Endothelial cell of umbilical vein (primary cell): ENCODE measurements around the gene BLOC1S4. TPM values are rescaled to one million over a fixed set of nuclear protein-coding genes. Genes with fewer than 3 reads are reported as not detected.

ENCODE experiments used
- BruUV-seq: library from RNA; stranded (reverse); fragments of 400-500 nt; replicated peaks from 2 replicates; lab custom pipeline; 2021; lab: Mats Ljungman, UMichigan
- CTCF ChIA-PET: fragments of 300-600, 350-600 bp; sonication (Branson Sonifier 250); formaldehyde crosslinking; loops from one replicate; lab custom pipeline; 2021; ENCODE audit warnings: antibody characterized with exemption, inconsistent platforms; lab: Charles Lee
- POLR2A ChIA-PET: fragments of 300-600, 350-600 bp; sonication (Branson Sonifier 250); formaldehyde crosslinking; loops from one replicate; lab custom pipeline; 2021; ENCODE audit warnings: antibody characterized with exemption, inconsistent platforms; lab: Charles Lee
- DNase-seq: peaks from one replicate; pipeline ENCODE4 v3.0.0-alpha.2; 2011; ENCODE audit warnings: low read depth, low spot score
- FAIRE-seq: peaks from 2 replicates; lab custom pipeline; 2011; peaks lifted over from hg19 to GRCh38; lab: Jason Lieb, UNC
- H2AFZ ChIP-seq: 2 replicates; pipeline ENCODE4 v1.6.0; 2012; ENCODE audit warnings: low read depth, low read length, control low read depth, inconsistent platforms
- H3K27ac ChIP-seq: 2 replicates; pipeline ENCODE4 v1.5.1; 2011; ENCODE audit warnings: low read depth, mild to moderate bottlenecking, control low read depth, low read length, moderate library complexity; ENCODE audit not compliant: insufficient read depth
- H3K27me3 ChIP-seq, 2 experiments: 2 replicates each; pipeline versions ENCODE4 v1.6.0 to v1.6.1; 2011; ENCODE audit warnings: low read length in 2 of 2, mixed read lengths in 1 of 2; ENCODE audit not compliant: control insufficient read depth in 2 of 2, insufficient read depth in 2 of 2
- H3K36me3 ChIP-seq, 2 experiments: 2 replicates in 1 of 2; 3 replicates in 1 of 2; pipeline ENCODE4 v1.5.1; 2011; ENCODE audit warnings: low read length in 2 of 2, mild to moderate bottlenecking in 1 of 2, moderate library complexity in 1 of 2; ENCODE audit not compliant: control insufficient read depth in 2 of 2, insufficient read depth in 2 of 2; ENCODE audit errors: extremely low read depth in 1 of 2
- H3K4me1 ChIP-seq: 3 replicates; pipeline ENCODE4 v1.5.1; 2011; ENCODE audit warnings: mild to moderate bottlenecking, low read length; ENCODE audit not compliant: control insufficient read depth, insufficient read depth; ENCODE audit errors: extremely low read depth
- H3K4me2 ChIP-seq: 2 replicates; pipeline ENCODE4 v1.6.1; 2011; ENCODE audit warnings: low read length, control low read depth, mixed read lengths; ENCODE audit not compliant: insufficient read depth
- H3K4me3 ChIP-seq, 3 experiments: fragments of 200-600 bp in 1 of 3; sonication (generic), shearing (Covaris generic) in 1 of 3; replicated peaks in 1 of 3; 2 replicates each; pipeline ENCODE4 v1.5.1; 2011 to 2016; ENCODE audit warnings: control low read depth in 3 of 3, low read length in 3 of 3, mild to moderate bottlenecking in 2 of 3, inconsistent platforms in 1 of 3, low read depth in 1 of 3, moderate library complexity in 1 of 3; ENCODE audit not compliant: insufficient read depth in 1 of 3
- H3K79me2 ChIP-seq: 2 replicates; pipeline ENCODE4 v1.6.0; 2012; ENCODE audit warnings: low read length, inconsistent platforms; ENCODE audit not compliant: control insufficient read depth, insufficient read depth
- H3K9ac ChIP-seq: replicated peaks from 2 replicates; pipeline ENCODE3; 2011; ENCODE audit warnings: low read length, control low read depth; ENCODE audit not compliant: insufficient read depth; ENCODE audit errors: extremely low read depth
- H3K9me1 ChIP-seq: replicated peaks from 3 replicates; pipeline ENCODE4 v1.6.0; 2011; ENCODE audit warnings: mild to moderate bottlenecking, low read length; ENCODE audit not compliant: control insufficient read depth, insufficient read depth; ENCODE audit errors: extremely low read depth
- H3K9me3 ChIP-seq: replicated peaks from 2 replicates; pipeline ENCODE4 v1.5.1; 2012; ENCODE audit warnings: low read length, inconsistent platforms; ENCODE audit not compliant: control insufficient read depth, insufficient read depth
- H4K20me1 ChIP-seq: replicated peaks from 2 replicates; pipeline ENCODE3; 2011; ENCODE audit warnings: mild to moderate bottlenecking, low read length; ENCODE audit not compliant: control insufficient read depth, insufficient read depth; ENCODE audit errors: extremely low read depth
- CTCF ChIP-seq, 2 donors: IDR thresholded peaks; 1 replicate in 1 of 2; 2 replicates in 1 of 2; pipeline ENCODE4 v1.5.1; 2011; ENCODE audit warnings: low read length in 2 of 2, mild to moderate bottlenecking in 2 of 2, moderate library complexity in 2 of 2, control low read depth in 1 of 2, inconsistent platforms in 1 of 2, low read depth in 1 of 2; ENCODE audit not compliant: insufficient read depth in 1 of 2; ENCODE audit errors: extremely low read depth in 1 of 2
- EZH2 ChIP-seq: IDR thresholded peaks from 2 replicates; pipeline ENCODE4 v1.6.1; 2012; ENCODE audit warnings: borderline replicate concordance, low read depth, mild to moderate bottlenecking, moderate library complexity, low read length, inconsistent platforms; ENCODE audit not compliant: severe bottlenecking
- GATA2 ChIP-seq: IDR thresholded peaks from 2 replicates; pipeline ENCODE4 v1.7.0; 2011; ENCODE audit warnings: low read depth, mild to moderate bottlenecking, moderate library complexity, mixed read lengths, low read length; ENCODE audit not compliant: insufficient read length, insufficient read depth
- JUN ChIP-seq: IDR thresholded peaks from 2 replicates; pipeline ENCODE4 v1.6.1; 2011; ENCODE audit warnings: borderline replicate concordance, low read depth; ENCODE audit not compliant: insufficient read length, insufficient read depth
- POLR2AphosphoS5 ChIP-seq: IDR thresholded peaks from 2 replicates; pipeline ENCODE4 v1.6.1; 2012; ENCODE audit warnings: low read depth, mild to moderate bottlenecking, control low read depth, low read length, moderate library complexity; ENCODE audit not compliant: insufficient read depth
- dilution Hi-C: fragments of 300-500 bp; cut with MboI; formaldehyde crosslinking; loops from one replicate; pipeline ENCODE4 v1.15.0; 2019; ENCODE audit warnings: low sequenced_read_pairs; ENCODE audit not compliant: extremely low pct_ligation_motif_present
- intact Hi-C: fragments of 100-400 bp; cut with micrococcal nuclease; formaldehyde crosslinking; loops from one replicate; pipeline ENCODE4 v1.10.0; 2022
- polyA plus RNA-seq, 4 experiments: library from polyadenylated mRNA; depleted of rRNA in 3 of 4; stranded (reverse) in 3 of 4; unstranded in 1 of 4; fragments of >200 nt; gene quantifications; 2 replicates each; pipeline versions ENCODE4 v1.2.1 to v1.2.3, GENCODE V29; 2011 to 2012; ENCODE audit warnings: missing spikeins in 1 of 4
- total RNA-seq: library from RNA; stranded (reverse); gene quantifications from 2 replicates; pipeline ENCODE4 v1.2.3, GENCODE V29; 2021

BLOC1S4 gene
- total and polyA plus RNA-seq, 2 donors (not counting 3 experiments of a cell fraction or from before 2014, with no cell fraction given) = 12.7 to 16.9 TPM

GRCh38 chr4:6719611-6720179, 3.7 kb downstream of the BLOC1S4 start:
- CTCF ChIA-PET = interaction anchor here (1.0 to 6.7 kb wide), 20 partner anchors 8 to 364 kb away, joined by 3 to 353 read pairs (median 3); partner anchors contain the start of gene MRFAP1L1
- H3K4me2 ChIP-seq = no peak overlapping the region
- no TSS peak for BruUV-seq

More at GRCh38 chr4:6719611-6720179, 3.7 kb downstream of the BLOC1S4 start:
- POLR2A ChIA-PET = no interaction called here
- Histone ChIP-seq H3K36me3 (no peaks in the 10 kb centered on the region), H3K27me3 (no peaks in the 10 kb centered on the region), H4K20me1 (no peaks in the 10 kb centered on the region), H3K9ac (no peak overlapping the region), H3K4me1 (peaks cover 10% of the 10 kb centered on the region), H3K4me3 (no peak overlapping the region), H3K79me2 (peaks cover 15% of the 10 kb centered on the region), H2AFZ (no peak overlapping the region), H3K9me1 (no peaks in the 10 kb centered on the region), H3K9me3 (no peaks in the 10 kb centered on the region), H3K27ac (no peak overlapping the region)
- TF ChIP-seq EZH2 (no peak), JUN (no peak), GATA2 (no peak), POLR2AphosphoS5 (no peak), CTCF (IDR thresholded peaks at IDR 0.05; ENCODE audit: extremely low read depth in 1 of 2, insufficient read depth in 1 of 2, low read depth in 1 of 2, low read length in 2 of 2) (no peak)
- intact Hi-C loops (loop anchor here (1.0 to 2.0 kb wide), 4 partner anchors 63 to 351 kb away; partner anchors contain the start of gene KIAA0232), dilution Hi-C loops (no loop called here)
- DNase-seq = no peak
- FAIRE-seq = no peak
